Measurements from ENCODE around the gene DDX39B. TPM values are rescaled to one million over a fixed set of nuclear protein-coding genes. Genes with fewer than 3 reads are reported as not detected.

Gene DDX39B
- total and polyA plus RNA-seq, 2 of the 8 experiments (the other 6 are each of a cell fraction or from before 2014, with no cell fraction given): 780 to 1,164 TPM

GRCh38 chr6:31574106-31575061 lies 32.6 kb upstream of the DDX39B start (continued):
- TF ChIP-seq CTCF (IDR thresholded peaks at IDR 0.05; ENCODE audit: control extremely low read depth in 1 of 3, insufficient read depth in 1 of 3, low read depth in 1 of 3, low read length in 3 of 3) (peak in 2 of 3 experiments; percentile 25 to 34; a peak in 2 of 4 replicates), ATF3 (IDR thresholded peaks at IDR 0.05; ENCODE audit: insufficient read depth, low read depth, low read length) (no peak)

Data from H1 (cell line).